ENCODE measurements around the gene SYNDIG1.

DNA sequence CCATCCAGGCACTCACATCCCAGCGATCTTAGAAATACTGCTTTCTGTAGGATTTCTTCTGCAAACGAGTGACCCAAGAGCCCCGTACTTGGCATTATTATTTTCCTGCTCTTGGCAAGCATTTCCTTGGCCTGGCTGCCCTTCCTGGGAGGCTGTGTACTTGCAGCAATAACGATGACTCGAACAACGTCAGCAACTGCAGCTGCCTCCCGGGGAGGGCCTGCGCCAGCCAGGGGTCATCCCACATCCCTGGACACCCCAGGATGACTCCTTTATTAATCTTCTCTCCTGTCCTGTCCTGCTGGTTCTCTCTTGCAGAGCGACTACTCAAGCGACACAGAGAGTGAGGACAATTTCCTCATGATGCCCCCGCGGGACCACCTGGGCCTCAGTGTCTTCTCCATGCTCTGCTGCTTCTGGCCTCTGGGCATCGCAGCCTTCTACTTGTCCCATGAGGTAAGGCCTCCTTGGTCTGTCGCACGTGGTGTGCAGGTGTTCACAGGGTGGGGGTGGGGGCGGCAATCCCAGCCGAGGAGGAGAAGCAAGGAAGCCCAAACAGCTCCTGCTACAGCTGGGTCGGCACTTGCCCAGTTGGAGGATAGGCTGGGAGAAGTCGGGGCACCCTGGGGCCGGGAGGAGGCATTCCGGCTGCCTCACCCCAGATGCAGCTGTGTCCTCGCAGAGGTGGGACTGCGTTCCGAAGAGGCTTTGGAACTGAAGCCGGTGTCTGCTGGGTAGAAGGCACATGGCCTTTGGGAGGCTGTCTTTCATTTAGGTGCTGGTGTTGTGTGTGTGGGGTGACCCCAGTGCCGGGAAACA lies 115.3 kb downstream of the SYNDIG1 start:
- TF ChIP-seq, protein P1, sequence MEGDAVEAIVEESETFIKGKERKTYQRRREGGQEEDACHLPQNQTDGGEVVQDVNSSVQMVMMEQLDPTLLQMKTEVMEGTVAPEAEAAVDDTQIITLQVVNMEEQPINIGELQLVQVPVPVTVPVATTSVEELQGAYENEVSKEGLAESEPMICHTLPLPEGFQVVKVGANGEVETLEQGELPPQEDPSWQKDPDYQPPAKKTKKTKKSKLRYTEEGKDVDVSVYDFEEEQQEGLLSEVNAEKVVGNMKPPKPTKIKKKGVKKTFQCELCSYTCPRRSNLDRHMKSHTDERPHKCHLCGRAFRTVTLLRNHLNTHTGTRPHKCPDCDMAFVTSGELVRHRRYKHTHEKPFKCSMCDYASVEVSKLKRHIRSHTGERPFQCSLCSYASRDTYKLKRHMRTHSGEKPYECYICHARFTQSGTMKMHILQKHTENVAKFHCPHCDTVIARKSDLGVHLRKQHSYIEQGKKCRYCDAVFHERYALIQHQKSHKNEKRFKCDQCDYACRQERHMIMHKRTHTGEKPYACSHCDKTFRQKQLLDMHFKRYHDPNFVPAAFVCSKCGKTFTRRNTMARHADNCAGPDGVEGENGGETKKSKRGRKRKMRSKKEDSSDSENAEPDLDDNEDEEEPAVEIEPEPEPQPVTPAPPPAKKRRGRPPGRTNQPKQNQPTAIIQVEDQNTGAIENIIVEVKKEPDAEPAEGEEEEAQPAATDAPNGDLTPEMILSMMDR (conservative IDR thresholded peaks at IDR 0.05; ENCODE audit: low read depth, low read length) = no peak
- no peak for TF ChIP-seq EZH2 (IDR thresholded peaks at IDR 0.05; ENCODE audit: borderline replicate concordance, low read depth, low read length, poor library complexity, severe bottlenecking)

Data from A673 (cell line).